A673 (cell line): ENCODE measurements around the gene VHLL. TPM values are rescaled to one million over a fixed set of nuclear protein-coding genes. Genes with fewer than 3 reads are reported as not detected.
A peak's percentile ranks its signal among the peaks of the same experiment; 100 is the strongest.

Experiments
- BruUV-seq: library from RNA; stranded (reverse); fragments of 400-500 nt; replicated peaks from 2 replicates; lab custom pipeline; 2021; lab: Mats Ljungman, UMichigan
- CTCF ChIA-PET: fragments of 300-600 bp; sonication (Branson Sonifier 250); formaldehyde crosslinking; loops from one replicate; lab custom pipeline; 2022; ENCODE audit warnings: antibody characterized with exemption; lab: Charles Lee
- POLR2A ChIA-PET: fragments of 300-600 bp; sonication (Branson Sonifier 250); formaldehyde crosslinking; loops from one replicate; lab custom pipeline; 2022; ENCODE audit warnings: antibody characterized with exemption; ENCODE audit not compliant: low non-redundant PET; lab: Charles Lee
- DNase-seq: peaks from one replicate; pipeline ENCODE4 v3.0.0-alpha.2; 2015; ENCODE audit warnings: low spot score
- H3K27ac ChIP-seq: fragments of 200-600 bp; sonication (generic); 2 replicates; pipeline ENCODE4 v1.5.1; 2016; ENCODE audit warnings: mixed run types, low read depth, mild to moderate bottlenecking, mixed read lengths, antibody characterized with exemption, low read length; ENCODE audit not compliant: poor library complexity, severe bottlenecking
- H3K27me3 ChIP-seq: fragments of 200-600 bp; sonication (generic); replicated peaks from 2 replicates; pipeline ENCODE4 v1.6.1; 2017; ENCODE audit warnings: mixed run types, low read depth, mild to moderate bottlenecking, mixed read lengths, antibody characterized with exemption, low read length; ENCODE audit not compliant: insufficient read depth, poor library complexity
- H3K36me3 ChIP-seq: fragments of 200-600 bp; sonication (generic); 2 replicates; pipeline ENCODE4 v1.6.1; 2016; ENCODE audit warnings: mixed run types, mild to moderate bottlenecking, mixed read lengths, antibody characterized with exemption, low read length; ENCODE audit not compliant: insufficient read depth, poor library complexity, severe bottlenecking
- H3K4me1 ChIP-seq: fragments of 200-600 bp; sonication (generic); 2 replicates; pipeline ENCODE4 v1.6.1; 2017; ENCODE audit warnings: mixed run types, mild to moderate bottlenecking, mixed read lengths, antibody characterized with exemption, low read length; ENCODE audit not compliant: insufficient read depth, poor library complexity, severe bottlenecking
- H3K4me3 ChIP-seq: fragments of 200-600 bp; sonication (generic); 2 replicates; pipeline ENCODE4 v1.5.1; 2016; ENCODE audit warnings: low read depth, mixed run types, mild to moderate bottlenecking, mixed read lengths, low read length; ENCODE audit not compliant: poor library complexity, severe bottlenecking
- H3K9me3 ChIP-seq: fragments of 200-600 bp; sonication (generic); 2 replicates; pipeline ENCODE4 v1.6.1; 2016; ENCODE audit warnings: mixed run types, low read depth, mild to moderate bottlenecking, mixed read lengths, antibody characterized with exemption, low read length; ENCODE audit not compliant: poor library complexity, severe bottlenecking
- EZH2 ChIP-seq: fragments of 200-600 bp; sonication (generic); IDR thresholded peaks from 2 replicates; pipeline ENCODE4 v1.6.1; 2017; ENCODE audit warnings: borderline replicate concordance, low read depth, mild to moderate bottlenecking, mixed read lengths, antibody characterized with exemption, low read length; ENCODE audit not compliant: poor library complexity, severe bottlenecking
- intact Hi-C: fragments of 100-400 bp; cut with micrococcal nuclease; formaldehyde crosslinking; loops from one replicate; pipeline ENCODE4 v1.10.0; 2022; ENCODE audit not compliant: unreplicated experiment
- total RNA-seq: library from RNA; stranded (reverse); gene quantifications from 2 replicates; pipeline ENCODE4 v1.2.3, GENCODE V29; 2021
- TF ChIP-seq, protein P1 (sequence below): fragments of 300-800, 200-600 bp; sonication (generic); conservative IDR thresholded peaks from 2 replicates; pipeline ENCODE4 v1.5.1; 2017; ENCODE audit warnings: low read depth, mild to moderate bottlenecking, antibody characterized with exemption, low read length, moderate library complexity, mixed read lengths

The VHLL gene
- total RNA-seq, 1 experiment from 2014 or later: not detected

- TF ChIP-seq, protein P1, sequence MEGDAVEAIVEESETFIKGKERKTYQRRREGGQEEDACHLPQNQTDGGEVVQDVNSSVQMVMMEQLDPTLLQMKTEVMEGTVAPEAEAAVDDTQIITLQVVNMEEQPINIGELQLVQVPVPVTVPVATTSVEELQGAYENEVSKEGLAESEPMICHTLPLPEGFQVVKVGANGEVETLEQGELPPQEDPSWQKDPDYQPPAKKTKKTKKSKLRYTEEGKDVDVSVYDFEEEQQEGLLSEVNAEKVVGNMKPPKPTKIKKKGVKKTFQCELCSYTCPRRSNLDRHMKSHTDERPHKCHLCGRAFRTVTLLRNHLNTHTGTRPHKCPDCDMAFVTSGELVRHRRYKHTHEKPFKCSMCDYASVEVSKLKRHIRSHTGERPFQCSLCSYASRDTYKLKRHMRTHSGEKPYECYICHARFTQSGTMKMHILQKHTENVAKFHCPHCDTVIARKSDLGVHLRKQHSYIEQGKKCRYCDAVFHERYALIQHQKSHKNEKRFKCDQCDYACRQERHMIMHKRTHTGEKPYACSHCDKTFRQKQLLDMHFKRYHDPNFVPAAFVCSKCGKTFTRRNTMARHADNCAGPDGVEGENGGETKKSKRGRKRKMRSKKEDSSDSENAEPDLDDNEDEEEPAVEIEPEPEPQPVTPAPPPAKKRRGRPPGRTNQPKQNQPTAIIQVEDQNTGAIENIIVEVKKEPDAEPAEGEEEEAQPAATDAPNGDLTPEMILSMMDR: no peak
- no peak for TF ChIP-seq EZH2
- Histone ChIP-seq H3K27me3 (no peaks in the 10 kb centered on the region), H3K4me1 (no peaks in the 10 kb centered on the region), H3K4me3 (no peak overlapping the region), H3K27ac (no peak overlapping the region), H3K36me3 (no peaks in the 10 kb centered on the region), H3K9me3 (no peaks in the 10 kb centered on the region)
- no peak for DNase-seq
- no TSS peak for BruUV-seq
- ChIA-PET CTCF (interaction anchor here (1.1 kb wide), 1 partner anchor 14 kb away, joined by 3 read pairs; no protein-coding TSS in a partner anchor), POLR2A (interaction anchor here (0.6 kb wide), 1 partner anchor 85 kb away, joined by 4 read pairs; no protein-coding TSS in a partner anchor)
- intact Hi-C loops: no loop called here
These were observed 45.3 kb upstream of the VHLL start for GRCh38 chr1:156344409-156344808.

DNA sequence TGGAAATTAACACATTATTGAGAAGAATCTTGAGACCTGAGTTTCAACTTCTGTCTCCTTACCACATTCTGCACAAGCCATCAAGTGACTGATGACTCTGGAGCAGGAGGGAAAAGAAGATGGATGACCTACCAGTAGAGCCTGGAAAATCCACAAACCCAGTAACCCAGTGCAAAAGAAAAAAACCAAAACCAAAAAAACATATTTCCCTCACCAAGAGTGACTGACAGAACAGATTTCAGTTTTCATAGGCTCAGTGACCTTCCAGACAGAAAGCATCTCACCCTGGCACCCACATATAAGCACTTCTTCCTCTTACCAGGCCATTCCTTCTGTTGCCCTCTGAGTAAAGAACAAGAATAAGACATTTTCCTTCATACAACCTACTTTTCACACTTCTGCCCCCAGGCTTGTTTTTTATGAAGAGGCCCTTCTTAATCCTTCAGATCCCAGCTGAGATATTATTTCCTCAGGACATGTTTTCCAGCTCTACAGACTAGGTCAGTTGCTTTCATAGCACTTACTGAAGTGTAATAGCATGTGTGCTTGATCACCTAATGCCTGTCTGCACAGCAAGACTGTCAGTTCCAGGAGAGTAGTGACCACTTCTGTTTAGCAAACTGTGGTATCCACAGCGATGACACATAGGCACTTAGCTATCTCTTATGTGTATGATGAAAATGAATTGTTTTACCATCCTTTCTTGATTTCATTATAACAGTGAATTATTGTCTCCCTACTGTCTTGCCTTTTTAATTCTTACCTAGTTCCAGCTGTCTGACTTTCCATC lies 43.3 kb upstream of the VHLL start:
- H3K36me3 ChIP-seq: no peaks in the 10 kb centered on the region
- H3K9me3 ChIP-seq: no peaks in the 10 kb centered on the region
- ChIA-PET POLR2A (no interaction called here), CTCF (interaction anchor here (1.3 kb wide), 1 partner anchor 43 kb away, joined by 4 read pairs; no protein-coding TSS in a partner anchor)
- no peak overlapping the region for H3K4me3 ChIP-seq
- no peaks in the 10 kb centered on the region for H3K27me3 ChIP-seq
- H3K27ac ChIP-seq: no peak overlapping the region
- no peaks in the 10 kb centered on the region for H3K4me1 ChIP-seq
- BruUV-seq: no TSS peak
- TF ChIP-seq, protein P1: no peak
- no peak for TF ChIP-seq EZH2
- intact Hi-C loops: no loop called here
- no peak for DNase-seq

- ChIA-PET CTCF (interaction anchor here (0.6 kb wide), 1 partner anchor 17 kb away, joined by 4 read pairs; no protein-coding TSS in a partner anchor), POLR2A (interaction anchor here (0.5 kb wide), 1 partner anchor 1065 kb away, joined by 8 read pairs; the partner anchor contains the start of gene CLK2)
- H3K27ac ChIP-seq: peak within 1 kb of the TSS; percentile 86
- peak within 1 kb of the TSS; percentile 88 for H3K4me3 ChIP-seq
- H3K27me3 ChIP-seq: no peaks in the 10 kb centered on the region
- no TSS peak for BruUV-seq
- intact Hi-C loops: loop anchor here (10.0 kb wide), 1 partner anchor 64 kb away; no protein-coding TSS in a partner anchor
- H3K36me3 ChIP-seq: peaks cover 27% of the 10 kb centered on the region
- TF ChIP-seq EZH2: no peak
- TF ChIP-seq, protein P1: no peak
- H3K9me3 ChIP-seq: no peaks in the 10 kb centered on the region
- peak; percentile 100 for DNase-seq
- peaks cover 14% of the 10 kb centered on the region for H3K4me1 ChIP-seq
These were observed 39.3 kb upstream of the VHLL start, which contains the start of the genes CCT3 and TSACC for GRCh38 chr1:156338180-156338976. Gene CCT3, minus strand, starts transcription at chr1:156338292. Its CDS starts 108 bp downstream, at chr1:156338184. Gene TSACC, plus strand, starts transcription at chr1:156338526. Its CDS starts 1,232 bp downstream, at chr1:156339758.
